GM12874 (cell line): ENCODE measurements around the gene DIAPH2.

Experiments used
- TF ChIP-seq, protein P1 (sequence below): IDR thresholded peaks from 2 replicates; pipeline ENCODE4 v1.5.1; 2011; ENCODE audit warnings: low read depth, mild to moderate bottlenecking, control low read depth, low read length, moderate library complexity; ENCODE audit not compliant: insufficient read depth

The DIAPH2 gene

DNA sequence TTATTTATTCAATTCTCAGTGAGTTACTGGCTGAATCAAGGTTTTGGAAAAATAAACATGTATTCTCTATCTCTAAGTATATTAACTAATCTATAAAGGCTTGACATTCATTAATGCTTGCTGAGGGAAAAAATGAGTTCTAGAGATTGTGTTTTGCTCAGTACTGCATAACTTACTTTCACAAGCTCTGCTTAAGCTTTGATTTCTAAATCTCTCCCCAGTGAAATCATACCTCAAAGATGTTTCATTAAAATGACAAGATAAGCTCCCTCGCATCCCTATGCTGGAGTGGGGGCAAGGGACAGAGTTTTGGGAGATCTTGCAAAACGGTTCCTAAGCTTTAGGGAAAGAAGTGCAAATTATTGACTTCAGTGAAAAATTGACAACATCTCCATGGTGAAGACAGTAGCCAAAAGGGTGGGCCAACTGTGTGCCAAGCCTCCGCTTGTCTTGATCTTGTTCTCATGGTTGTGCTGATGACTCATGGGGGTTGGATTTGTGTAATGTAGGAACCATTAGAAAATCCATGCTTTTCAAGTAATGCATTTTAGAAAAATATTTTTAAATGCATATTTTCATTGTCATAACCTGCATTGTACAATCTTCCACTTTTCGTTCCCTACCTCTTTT lies 720.5 kb downstream of the DIAPH2 start:
- TF ChIP-seq, protein P1, sequence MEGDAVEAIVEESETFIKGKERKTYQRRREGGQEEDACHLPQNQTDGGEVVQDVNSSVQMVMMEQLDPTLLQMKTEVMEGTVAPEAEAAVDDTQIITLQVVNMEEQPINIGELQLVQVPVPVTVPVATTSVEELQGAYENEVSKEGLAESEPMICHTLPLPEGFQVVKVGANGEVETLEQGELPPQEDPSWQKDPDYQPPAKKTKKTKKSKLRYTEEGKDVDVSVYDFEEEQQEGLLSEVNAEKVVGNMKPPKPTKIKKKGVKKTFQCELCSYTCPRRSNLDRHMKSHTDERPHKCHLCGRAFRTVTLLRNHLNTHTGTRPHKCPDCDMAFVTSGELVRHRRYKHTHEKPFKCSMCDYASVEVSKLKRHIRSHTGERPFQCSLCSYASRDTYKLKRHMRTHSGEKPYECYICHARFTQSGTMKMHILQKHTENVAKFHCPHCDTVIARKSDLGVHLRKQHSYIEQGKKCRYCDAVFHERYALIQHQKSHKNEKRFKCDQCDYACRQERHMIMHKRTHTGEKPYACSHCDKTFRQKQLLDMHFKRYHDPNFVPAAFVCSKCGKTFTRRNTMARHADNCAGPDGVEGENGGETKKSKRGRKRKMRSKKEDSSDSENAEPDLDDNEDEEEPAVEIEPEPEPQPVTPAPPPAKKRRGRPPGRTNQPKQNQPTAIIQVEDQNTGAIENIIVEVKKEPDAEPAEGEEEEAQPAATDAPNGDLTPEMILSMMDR, result no peak

DNA sequence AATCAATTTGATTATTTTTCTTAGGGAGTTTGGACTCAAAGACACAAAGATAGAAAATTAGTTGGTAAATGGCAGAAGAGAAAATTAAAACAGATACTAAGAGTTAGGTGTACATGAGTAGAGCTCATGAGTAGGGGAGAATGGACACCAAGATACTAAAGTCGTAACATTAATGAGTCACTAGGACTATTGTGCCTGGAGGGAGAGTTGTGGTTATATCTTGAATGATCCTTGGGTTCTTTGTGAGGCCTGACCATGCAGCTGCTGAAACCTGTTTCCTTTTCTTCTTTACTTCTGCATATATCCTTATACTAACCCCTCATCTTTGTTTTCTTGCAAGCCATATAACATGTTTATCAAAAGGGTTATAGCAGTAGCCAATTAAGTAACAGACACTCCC lies 731.8 kb downstream of the DIAPH2 start:
- TF ChIP-seq, protein P1, result no peak

DNA sequence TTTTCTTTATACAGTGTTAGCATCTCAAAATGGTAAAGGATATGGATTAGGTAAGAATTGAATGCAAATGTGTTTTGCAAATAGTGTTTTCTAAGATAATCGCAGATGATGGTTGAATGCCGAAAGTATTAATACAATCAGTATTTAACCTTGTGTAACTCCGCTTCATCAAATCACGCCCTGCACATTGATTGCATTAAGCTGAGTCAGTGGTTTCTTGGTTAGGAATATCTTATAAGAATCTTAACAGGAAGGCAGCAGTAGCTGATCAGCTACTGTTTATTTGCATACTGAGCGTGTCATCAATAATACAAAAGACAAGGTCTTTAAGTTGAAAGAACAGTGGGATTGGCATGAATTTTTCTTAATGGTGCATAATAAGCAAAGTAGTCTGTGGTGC lies 744.5 kb downstream of the DIAPH2 start:
- TF ChIP-seq, protein P1, result no peak

DNA sequence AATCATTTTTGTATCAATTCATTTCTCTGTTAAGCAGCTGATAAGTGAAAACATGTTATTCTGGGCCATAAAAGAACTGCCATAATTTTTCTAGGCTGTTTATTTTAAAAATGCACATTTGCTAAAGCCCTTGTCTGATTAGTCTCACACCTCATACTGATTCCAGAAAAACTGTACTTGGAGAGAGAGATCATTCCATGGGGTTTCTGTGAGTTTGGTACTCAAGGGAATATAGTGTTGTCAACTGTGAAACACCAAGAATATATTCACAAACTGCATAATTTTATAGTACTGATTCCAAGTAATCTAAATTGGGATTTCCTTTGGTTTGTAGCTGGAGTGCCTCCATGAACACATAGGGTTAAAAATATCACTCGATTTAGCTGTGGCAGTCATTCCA lies 746.6 kb downstream of the DIAPH2 start:
- TF ChIP-seq, protein P1, result no peak

DNA sequence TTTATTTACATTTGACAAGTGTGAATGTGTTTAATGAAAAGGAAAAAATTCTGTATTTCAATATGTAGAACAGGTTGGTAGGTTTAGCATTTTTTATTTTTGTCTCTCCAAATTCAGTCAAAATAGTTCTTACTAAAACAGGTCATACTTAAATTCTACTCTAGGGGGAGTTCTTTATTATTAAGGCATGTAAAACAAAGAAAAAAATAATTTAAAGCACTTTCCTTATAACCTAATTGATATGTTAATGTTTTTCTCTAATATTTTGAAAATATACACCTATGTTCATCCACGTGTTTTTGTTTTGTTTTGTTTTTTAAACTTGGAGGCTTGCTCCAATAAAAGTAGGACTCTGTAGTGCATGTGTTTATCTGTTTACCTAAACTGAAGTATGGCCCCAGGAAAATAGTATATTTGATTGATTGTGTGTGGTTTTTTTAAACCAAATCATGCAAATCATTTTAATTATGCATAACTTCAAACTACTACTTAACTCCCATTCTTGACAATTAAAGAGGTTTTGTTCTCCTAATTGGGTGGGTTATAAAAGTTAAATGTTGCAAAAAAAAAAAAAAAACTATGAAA lies 761.7 kb downstream of the DIAPH2 start:
- TF ChIP-seq, protein P1, result no peak

DNA sequence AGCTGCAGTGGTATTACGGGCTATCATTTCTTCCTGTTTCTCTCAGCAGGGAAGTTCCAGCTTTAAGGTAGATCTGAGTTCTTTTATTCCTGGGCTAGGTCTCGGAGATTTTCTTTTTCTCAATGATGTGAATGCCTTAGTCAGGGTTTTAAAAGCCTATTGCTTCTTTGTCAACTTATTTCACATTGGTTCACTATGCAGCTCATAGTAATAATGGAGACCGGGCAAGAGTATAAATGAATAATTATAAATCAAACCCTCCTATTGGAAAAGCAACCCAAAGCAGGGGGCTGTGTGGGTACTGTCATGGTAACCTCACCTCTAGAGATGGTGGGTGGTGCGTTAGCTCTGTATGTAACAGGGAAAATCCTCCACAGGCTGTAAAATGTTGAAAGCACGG lies 762.7 kb downstream of the DIAPH2 start:
- TF ChIP-seq, protein P1, result no peak

DNA sequence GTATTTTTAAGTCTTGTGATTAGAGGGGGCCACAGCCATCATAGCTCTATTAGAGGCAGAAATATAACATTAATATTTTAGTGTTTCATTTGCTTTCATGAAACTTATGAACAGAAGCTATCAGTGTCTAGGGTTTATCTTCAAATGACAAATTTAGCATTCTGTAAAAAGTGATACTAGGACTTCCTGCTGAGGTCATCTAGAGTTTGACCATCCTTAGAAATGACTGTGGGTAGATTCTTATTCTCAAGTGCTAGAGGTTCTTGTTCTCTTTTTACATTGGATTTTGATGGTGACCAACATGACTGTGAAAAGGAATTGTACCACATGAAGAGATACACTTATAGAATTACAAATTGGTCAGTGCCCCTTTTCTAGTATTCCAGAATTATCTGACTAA lies 767.6 kb downstream of the DIAPH2 start:
- TF ChIP-seq, protein P1, result no peak
